Astrocyte of the hippocampus (primary cell): Measurements from ENCODE around the gene SPRY2.
A peak's percentile ranks its signal among the peaks of the same experiment; 100 is the strongest.
"Not testable (repeated sequence)": the region's sequence is repeated elsewhere in the genome, so short reads cannot be mapped to it uniquely, and the experiment has no call there.

ENCODE experiments used
- DNase-seq: peaks from one replicate; pipeline ENCODE4 v3.0.0; 2011; ENCODE audit warnings: low read depth, low spot score

Gene SPRY2

DNA sequence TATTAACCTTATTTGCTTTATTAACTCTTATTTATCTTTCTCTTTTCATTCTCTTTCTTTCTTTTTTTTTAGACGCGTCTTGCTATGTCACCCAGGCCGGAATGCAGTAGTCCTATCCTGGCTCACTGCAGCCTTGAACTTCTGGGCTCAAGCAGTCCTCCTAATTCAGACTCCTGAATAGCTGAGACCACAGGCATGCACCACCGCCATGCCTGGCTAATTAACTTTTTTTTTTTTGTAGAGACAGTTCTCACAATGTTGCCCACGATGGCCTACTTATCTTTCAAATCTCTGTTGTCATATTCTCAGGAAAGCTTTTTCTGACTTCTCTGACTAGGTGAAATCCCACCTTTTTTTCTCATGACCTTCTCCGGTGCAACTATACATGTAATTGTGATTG, 7.8 kb upstream of the SPRY2 start:
- DNase-seq: no peak

- no peak for DNase-seq
These were observed 7.4 kb upstream of the SPRY2 start for GRCh38 chr13:80348314-80348713.

DNA sequence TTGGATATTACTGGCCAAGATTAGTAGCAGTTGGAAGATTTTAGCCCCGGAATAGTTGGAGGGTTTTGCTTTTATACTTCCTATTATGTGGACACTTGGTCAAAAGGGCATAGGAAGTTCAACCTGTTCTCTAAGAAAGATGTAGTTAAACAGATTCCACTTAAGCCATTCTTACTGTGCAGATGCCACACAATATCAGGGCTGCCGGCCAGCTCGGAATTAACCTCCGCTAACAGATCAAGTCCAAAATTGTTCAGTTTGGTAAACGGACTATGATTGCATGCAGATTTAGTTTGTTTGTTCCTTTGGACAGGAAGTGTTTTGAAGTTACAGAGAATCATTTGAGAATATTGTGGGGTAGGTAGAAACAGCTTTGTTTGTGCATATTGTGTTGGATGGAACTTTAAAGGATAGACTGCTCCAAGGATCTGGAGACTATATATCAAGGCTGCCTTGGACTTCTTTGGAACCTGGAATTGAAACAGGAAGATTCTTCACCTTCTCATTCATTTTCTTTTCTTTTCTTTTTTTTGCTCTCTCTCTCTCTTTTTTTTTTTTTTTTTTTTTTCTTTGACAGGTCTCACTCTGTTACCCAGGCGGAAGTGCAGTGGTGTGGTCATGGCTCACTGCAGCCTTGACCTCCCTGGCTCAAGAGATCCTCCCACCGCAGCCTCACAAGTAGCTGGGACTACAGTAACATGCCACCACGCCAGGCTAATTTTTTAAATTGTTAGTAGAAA, 5.0 kb upstream of the SPRY2 start:
- no peak for DNase-seq

DNA sequence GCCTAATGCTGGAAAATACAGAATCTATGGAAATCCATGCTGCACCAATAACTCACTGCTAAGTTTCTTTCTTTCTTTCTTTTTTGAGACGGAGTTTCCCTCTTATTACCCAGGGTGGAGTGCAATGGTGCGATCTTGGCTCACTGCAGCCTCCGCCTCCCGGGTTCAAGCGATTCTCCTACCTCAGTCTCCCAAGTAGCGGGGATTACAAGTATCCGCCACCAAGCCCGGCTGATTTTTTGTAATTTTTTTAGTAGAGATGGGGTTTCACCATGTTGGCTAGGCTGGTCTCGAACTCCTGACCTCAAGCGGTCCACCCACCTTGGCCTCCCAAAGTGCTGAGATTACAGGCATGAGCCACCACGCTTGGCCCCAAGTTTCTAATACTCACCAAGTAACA, 3.1 kb upstream of the SPRY2 start:
- DNase-seq: not testable (repeated sequence)

- peak; percentile 95 for DNase-seq
These were observed 1.8 kb upstream of the SPRY2 start for GRCh38 chr13:80342471-80343371.

DNA sequence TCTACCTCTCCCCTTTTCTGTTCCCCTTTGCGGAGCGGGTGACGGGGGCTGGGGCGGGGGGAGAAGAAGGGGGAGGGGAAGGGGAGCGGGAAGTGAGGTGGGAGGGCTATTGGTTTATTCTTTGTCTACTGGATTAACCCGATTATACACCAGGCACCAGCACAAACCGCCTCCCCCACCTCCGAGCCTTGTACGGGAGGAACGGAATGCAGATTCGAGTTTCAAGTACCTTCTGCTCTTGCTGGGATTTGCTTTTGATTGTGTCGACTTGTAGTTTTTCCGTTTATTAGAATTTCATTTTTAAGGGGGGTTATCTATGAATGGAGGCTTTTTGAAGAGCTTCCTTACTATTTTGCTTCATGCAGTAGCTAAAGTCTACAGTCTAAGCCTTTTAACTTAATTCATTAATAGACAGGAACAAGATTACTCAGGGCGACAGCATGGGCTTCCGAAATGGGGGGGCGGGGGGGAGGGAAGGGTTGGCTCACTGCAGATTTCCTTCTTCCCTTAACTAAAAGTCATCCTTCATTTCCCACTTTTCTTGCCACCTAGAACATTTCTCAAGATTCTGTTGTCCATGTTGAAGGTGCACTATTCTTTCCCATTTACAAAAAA, 937 bp upstream of the SPRY2 start:
- peak; percentile 79 for DNase-seq

DNA sequence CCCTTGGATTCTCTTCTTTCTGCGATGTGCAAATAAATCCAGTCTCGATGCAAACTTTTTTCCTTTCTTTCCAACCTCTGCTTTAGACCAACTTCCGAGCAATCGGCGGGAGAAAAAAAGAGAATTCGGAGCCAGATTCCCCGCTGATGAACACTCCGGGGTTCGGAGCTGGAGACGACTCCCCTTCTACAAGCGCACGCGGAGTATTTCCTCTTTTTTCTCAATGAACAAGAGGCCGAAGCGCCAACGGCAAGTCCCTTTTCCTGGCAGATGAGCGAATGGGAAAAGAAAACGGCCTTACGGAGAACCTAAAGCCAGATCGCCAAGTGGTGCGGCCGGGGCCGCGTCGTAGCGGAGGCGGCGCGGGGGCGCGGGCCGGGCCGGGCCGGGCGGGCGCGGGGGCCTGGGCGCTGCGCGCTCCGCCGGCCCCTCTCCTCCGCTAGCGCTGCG, 250 bp downstream of the SPRY2 start:
- no peak for DNase-seq

GRCh38 chr13:80339912-80340650, 845 bp downstream of the SPRY2 start:
- peak; percentile 73 for DNase-seq

- peak; percentile 59 for DNase-seq
These were observed 1.4 kb downstream of the SPRY2 start for GRCh38 chr13:80339563-80339911.

DNA sequence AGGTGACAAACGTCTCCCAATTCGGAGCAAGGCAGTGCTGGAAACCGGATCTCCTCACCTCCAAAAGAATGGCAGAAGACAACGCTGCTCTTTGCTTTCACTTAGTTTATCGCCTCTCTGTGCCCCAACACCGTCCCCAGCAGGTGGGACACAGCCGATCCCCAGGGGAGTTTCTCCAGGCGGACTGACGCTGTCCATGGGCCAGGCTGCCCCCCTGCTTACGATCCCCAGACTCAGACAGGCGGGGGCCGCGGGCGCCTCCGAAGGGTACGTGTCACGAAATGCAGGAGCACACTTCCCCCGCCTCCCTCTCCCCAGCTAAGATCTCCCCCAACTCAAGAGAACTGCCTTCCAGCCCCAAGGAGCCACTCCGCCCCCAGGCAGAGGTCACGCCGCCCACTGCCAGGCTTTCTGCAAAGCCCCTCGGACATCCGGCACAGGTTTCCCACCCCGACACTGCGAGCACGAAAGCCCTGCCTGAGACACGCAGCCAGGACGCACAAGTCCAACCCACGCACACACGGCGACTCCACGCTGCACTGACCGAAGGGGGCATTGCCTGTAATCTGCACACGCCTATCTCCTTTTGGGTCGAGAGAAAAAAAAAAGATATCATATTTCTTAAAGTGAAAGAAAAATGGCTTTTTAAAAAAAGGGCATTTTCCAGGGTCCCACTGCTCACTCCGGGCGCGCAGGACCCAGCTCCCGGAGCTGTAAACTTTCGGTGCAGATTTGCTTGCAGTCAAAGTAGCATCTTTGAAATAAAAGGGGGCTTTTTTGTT, 2.0 kb downstream of the SPRY2 start:
- DNase-seq: peak; percentile 92

- DNase-seq: peak; percentile 59
These were observed 3.4 kb downstream of the SPRY2 start for GRCh38 chr13:80337288-80338081.

GRCh38 chr13:80336776-80337287, 4.1 kb downstream of the SPRY2 start:
- DNase-seq: peak; percentile 46

DNA sequence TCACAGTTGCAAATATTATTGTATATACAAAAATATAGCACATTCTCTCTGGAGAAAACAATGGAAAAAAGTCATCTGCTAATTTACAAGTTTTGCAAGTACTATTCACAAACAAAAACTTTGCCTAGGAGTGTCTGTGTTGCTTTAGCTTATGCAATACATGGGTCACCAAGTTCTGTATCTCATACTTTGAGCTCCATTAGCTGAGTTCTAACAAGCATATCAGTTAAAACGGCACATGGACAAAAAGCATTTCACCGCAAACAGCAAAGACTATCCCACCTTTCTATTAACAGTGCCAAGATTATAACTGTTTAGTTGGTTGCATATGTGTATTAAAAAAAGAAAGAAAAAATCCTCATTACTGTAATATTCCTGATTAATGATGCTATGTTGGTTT, 4.6 kb downstream of the SPRY2 start:
- peak; percentile 29 for DNase-seq

DNA sequence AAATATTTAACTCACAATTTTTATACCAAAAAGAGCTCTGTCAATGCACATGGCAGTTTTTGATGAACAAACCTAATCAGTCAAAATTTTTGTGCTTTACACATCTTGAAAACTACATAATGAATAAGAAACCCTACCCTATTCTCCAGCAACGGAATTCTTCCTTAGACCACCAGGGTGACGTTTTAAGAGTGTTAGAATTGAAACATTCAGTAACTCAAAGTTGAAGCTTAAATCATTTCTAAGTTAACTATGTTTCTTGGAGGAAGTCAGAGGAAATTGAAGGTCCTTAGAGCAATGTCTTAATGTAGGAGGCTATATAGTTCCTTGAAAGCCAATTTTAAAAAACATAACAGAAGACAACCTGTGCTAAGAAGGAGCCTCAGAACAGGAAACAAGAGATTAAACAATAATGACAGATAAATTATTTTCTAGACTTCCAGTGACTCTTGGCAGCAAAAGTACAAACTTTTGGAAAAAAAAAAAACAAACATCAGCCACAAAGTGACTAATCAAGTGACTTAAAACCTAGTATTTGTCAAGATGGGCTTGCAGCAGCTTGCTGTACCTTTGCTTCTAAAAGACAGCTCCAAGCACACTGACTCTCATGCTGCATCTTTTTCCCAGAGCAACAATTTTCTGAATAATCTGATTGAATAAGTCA, 6.2 kb downstream of the SPRY2 start:
- peak; percentile 45 for DNase-seq

GRCh38 chr13:80331984-80332383, 8.9 kb downstream of the SPRY2 start:
- DNase-seq: no peak

GRCh38 chr13:80329250-80329649, 11.7 kb downstream of the SPRY2 start:
- no peak for DNase-seq

DNA sequence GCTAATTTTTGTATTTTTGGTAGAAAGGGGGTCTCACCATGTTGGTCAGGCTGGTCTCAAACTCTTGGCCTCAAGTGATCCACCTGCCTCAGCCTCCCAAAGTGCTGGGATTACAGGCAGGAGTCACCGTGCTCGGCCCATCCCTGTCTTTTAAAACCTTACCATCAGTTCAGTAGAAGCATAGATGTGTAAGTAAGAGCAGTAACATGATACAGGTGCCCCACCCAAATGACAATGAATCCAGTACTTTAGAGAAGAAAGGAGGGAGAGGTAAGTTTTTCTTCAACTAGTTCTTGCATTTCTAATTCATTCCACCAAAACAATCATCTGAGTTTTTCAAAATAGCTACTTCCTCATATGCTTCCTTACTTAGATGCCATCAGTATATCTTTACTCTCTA, 21.9 kb downstream of the SPRY2 start:
- DNase-seq: no peak

DNA sequence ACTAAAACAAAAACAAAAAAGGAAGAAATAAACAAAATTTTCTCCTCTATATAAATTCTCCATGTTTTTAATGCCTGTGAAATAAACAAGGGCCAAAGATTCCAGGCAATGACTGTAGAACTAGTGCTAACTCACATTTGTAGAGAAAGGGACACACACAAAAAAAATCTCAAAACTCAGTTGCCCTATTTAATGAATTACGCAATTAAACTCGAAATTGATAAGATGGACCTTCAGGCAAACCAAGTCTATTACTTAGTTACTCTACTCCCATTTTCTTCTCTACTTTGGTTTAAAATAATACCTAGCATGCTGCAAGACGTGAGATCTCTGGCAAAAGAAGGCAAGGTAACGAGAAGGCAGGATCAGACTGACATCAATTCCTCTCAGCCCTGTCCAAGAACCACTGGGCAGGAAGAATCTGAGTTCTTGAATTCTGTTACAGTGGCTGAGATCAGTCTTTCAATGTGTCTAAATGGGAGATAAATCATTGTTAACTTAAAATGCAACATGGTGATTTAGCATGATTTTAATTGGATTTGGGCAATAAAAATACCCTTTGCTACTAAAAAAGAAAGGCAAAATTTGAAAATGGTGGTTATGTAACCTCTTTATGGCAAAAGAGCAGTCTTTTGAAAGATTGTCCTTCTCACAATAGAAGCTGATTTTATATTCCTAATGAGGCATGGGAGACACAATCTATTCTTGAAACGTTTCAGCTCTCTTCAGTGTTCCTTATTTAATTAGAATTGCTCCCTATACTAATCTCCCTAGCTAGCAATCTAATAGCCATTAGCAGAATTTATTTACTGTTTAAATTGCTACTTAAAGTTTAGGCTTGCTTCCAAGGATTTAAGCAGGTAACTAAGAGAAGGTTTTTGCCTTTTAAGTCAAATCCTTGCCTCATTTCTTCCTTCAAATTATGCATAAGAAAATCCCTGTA, 25.9 kb downstream of the SPRY2 start:
- no peak for DNase-seq
